Left lung (tissue), 10 donors: ENCODE results near the gene HAX1. TPM values are rescaled to one million over a fixed set of nuclear protein-coding genes. Genes with fewer than 3 reads are reported as not detected.

ENCODE experiments used
- ATAC-seq: fragments of 200-7000 bp; cut with Tn5 transposase; one replicate; pipeline ENCODE4 v1.9.1; 2020; ENCODE audit warnings: moderate library complexity
- DNase-seq, 4 donors: peaks; one replicate each; pipeline ENCODE4 v3.0.0-alpha.2; 2013 to 2020
- H3K27ac ChIP-seq, 2 donors: fragments of 200-600 bp; sonication (generic) in 1 of 2; one replicate each; pipeline versions ENCODE4 v1.5.0 to v1.8.0; 2020 to 2021
- H3K27me3 ChIP-seq, 2 donors: fragments of 200-600 bp; sonication (generic) in 1 of 2; one replicate each; pipeline versions ENCODE4 v1.5.0 to v1.8.0; 2020 to 2021
- H3K36me3 ChIP-seq, 2 donors: fragments of 200-600 bp; sonication (generic) in 1 of 2; one replicate each; pipeline versions ENCODE4 v1.5.0 to v1.8.0; 2020 to 2021
- H3K4me1 ChIP-seq, 2 donors: fragments of 200-600 bp; one replicate each; pipeline ENCODE4 v1.8.0; 2021
- H3K4me3 ChIP-seq, 2 donors: fragments of 200-600 bp; sonication (generic) in 1 of 2; one replicate each; pipeline versions ENCODE4 v1.5.0 to v1.8.0; 2020 to 2021; ENCODE audit warnings: mild to moderate bottlenecking in 1 of 2
- H3K9me3 ChIP-seq, 2 donors: fragments of 200-600 bp; sonication (generic) in 1 of 2; one replicate each; pipeline versions ENCODE4 v1.5.0 to v1.8.0; 2020 to 2021
- intact Hi-C, 2 donors: fragments of 100-400 bp; cut with DNase I; formaldehyde crosslinking; loops; one replicate each; pipeline versions ENCODE4 v1.11.2 to v1.14.2; 2022
- polyA plus RNA-seq, 6 donors: library from polyadenylated mRNA; unstranded; fragments of 120-200 nt; gene quantifications; one replicate each; pipeline ENCODE4 v1.2.1, GENCODE V29; 2013; ENCODE audit not compliant: insufficient read length in 6 of 6
- total RNA-seq, 2 donors: library from RNA; stranded (reverse); fragmentation: NEBNext Ultra II Directional; extraction: Animal tissue kit (Norgen Biotek cat#: 25700); gene quantifications; one replicate each; pipeline ENCODE4 v1.2.1, GENCODE V29; 2021
- TF ChIP-seq, protein P1 (sequence below), 2 donors: fragments of 200-600 bp; sonication (generic) in 1 of 2; IDR thresholded peaks; one replicate each; pipeline versions ENCODE4 v1.5.0 to v1.8.0; 2021; ENCODE audit warnings: antibody characterized with exemption in 2 of 2
- donor health status: DM: no; HTN: yes; CAD: no.
- donor health status: DM: no; HTN: no; CAD: no.

HAX1 gene
- total and polyA plus RNA-seq, 8 donors = 68.6 to 82.6 (median 79.1) TPM

DNA sequence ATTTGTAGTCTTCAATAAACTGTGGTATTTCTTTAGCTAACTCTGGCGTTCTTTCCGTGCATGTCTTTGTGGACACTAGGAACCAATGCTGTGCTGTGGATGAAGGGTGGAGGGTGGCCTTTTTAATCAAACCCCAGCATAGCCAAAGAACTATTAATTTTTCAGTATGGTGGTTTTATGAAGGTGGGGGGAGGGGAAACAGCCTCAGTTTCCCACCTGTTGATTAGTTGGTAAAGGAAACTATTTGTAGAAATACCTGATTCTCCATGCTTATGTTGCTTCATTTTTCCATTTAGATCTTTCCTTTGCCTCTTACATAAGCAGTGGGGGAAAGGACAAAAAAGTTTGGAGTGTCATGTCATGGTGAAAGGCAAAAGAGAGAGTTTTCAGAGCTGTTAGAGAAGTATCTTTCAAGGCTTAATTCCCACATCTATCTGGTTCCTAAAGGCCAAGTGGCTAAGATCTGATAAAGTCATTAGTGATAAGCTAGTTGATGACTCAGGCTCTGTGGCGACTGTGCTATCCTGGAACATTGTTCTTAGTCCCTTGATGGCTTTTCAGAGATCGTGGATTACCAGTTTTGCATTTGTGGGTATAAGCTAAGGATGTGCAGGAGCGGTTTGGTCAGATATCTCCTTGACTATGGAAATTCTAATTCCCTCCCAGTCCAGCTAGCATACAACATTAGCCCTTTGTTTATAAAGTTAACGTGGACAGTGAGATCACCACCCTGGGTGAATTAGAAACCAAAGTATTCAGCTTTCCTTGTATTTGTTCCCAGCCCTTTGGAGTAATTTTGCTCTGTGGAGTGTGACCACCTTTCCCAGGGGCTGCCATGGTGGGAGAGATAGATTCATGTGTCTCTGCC lies 8.7 kb upstream of the HAX1 start:
- intact Hi-C loops = no loop called here
- peaks cover 0 to 4% of the 10 kb centered on the region in 2 donors for H3K4me1 ChIP-seq
- TF ChIP-seq, protein P1, sequence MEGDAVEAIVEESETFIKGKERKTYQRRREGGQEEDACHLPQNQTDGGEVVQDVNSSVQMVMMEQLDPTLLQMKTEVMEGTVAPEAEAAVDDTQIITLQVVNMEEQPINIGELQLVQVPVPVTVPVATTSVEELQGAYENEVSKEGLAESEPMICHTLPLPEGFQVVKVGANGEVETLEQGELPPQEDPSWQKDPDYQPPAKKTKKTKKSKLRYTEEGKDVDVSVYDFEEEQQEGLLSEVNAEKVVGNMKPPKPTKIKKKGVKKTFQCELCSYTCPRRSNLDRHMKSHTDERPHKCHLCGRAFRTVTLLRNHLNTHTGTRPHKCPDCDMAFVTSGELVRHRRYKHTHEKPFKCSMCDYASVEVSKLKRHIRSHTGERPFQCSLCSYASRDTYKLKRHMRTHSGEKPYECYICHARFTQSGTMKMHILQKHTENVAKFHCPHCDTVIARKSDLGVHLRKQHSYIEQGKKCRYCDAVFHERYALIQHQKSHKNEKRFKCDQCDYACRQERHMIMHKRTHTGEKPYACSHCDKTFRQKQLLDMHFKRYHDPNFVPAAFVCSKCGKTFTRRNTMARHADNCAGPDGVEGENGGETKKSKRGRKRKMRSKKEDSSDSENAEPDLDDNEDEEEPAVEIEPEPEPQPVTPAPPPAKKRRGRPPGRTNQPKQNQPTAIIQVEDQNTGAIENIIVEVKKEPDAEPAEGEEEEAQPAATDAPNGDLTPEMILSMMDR (IDR thresholded peaks at IDR 0.05) = no peak
- no peak overlapping the region for H3K4me3 ChIP-seq
- no peaks in the 10 kb centered on the region for H3K9me3 ChIP-seq
- no peak for ATAC-seq
- H3K27ac ChIP-seq = no peak overlapping the region
- no peak for DNase-seq
- no peaks in the 10 kb centered on the region for H3K27me3 ChIP-seq
- H3K36me3 ChIP-seq = peaks cover 6 to 96% of the 10 kb centered on the region in 2 donors

DNA sequence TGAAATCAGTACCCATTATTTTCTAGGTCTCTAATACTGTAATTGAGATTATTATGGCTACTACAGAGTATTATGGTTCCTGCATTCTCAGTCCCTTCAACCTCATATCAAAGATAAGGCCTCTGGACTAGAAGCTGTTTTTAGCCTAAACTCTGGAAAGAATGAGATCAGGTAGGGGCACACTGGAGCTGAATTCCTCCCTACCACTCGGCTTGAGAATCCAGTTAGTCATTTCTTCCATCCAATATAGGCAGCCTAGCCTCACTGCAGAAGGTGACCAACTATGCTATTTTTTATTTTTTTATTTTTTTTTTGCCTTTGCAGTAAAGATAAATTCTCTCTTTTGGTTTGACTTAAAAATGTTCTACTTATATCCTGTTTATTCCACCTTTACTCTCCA lies 8.0 kb upstream of the HAX1 start:
- no peaks in the 10 kb centered on the region for H3K9me3 ChIP-seq
- no peak for ATAC-seq
- peaks cover 0 to 4% of the 10 kb centered on the region in 2 donors for H3K4me1 ChIP-seq
- H3K27me3 ChIP-seq = no peaks in the 10 kb centered on the region
- TF ChIP-seq, protein P1 (IDR thresholded peaks at IDR 0.05) = no peak
- H3K36me3 ChIP-seq = peaks cover 6 to 96% of the 10 kb centered on the region in 2 donors
- no peak overlapping the region for H3K27ac ChIP-seq
- no peak overlapping the region for H3K4me3 ChIP-seq
- intact Hi-C loops = no loop called here
- DNase-seq = no peak

DNA sequence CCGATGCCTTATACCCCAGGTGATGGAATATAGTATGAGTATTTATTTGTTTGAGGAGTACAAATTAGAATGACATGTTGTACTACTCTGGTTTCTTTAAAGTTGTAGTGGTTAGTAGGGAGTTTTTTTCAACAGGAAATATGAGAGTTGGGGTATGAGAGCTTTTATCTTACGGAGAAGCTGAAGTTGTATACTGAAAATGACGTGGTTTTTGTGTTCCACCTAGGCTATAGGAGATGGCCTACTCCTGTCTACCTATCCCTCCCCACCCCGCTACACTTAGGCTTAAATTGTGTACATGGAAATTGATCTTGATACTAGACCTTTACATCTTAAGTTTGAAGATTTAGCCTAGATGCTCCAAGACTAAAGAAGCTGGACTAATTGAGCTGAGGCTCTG lies 6.8 kb upstream of the HAX1 start:
- intact Hi-C loops = no loop called here
- H3K9me3 ChIP-seq = no peaks in the 10 kb centered on the region
- H3K4me1 ChIP-seq = peaks cover 0 to 4% of the 10 kb centered on the region in 2 donors
- TF ChIP-seq, protein P1 (IDR thresholded peaks at IDR 0.05) = no peak
- ATAC-seq (no peak), DNase-seq (no peak)
- no peak overlapping the region for H3K4me3 ChIP-seq
- H3K27me3 ChIP-seq = no peaks in the 10 kb centered on the region
- H3K36me3 ChIP-seq = peaks cover 6 to 96% of the 10 kb centered on the region in 2 donors
- H3K27ac ChIP-seq = no peak overlapping the region

DNA sequence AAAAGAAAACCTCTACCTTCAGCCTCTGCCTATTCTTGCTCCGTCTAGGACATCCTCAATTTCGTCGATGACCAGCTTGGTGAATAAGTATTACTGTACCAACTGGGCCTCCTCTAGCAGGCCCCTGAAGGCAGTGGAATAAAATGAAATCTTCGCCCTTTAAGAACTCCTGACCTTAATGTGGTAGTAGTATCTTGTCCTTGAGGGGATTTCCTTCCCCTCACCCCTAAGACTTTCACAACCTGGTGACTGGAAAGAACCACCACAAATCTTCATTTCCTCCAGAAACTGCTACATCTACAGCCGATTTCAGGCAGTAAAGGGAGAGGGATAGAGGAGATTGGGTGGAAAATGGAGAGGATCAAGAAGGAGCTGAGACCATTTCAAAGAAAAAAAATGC lies 1.6 kb upstream of the HAX1 start:
- no peak for DNase-seq
- H3K36me3 ChIP-seq = peaks cover 4 to 67% of the 10 kb centered on the region in 2 donors
- H3K4me1 ChIP-seq = peaks cover 3 to 25% of the 10 kb centered on the region in 2 donors
- intact Hi-C loops = no loop called here
- no peak overlapping the region for H3K4me3 ChIP-seq
- H3K9me3 ChIP-seq = no peaks in the 10 kb centered on the region
- no peak for ATAC-seq
- H3K27me3 ChIP-seq = no peaks in the 10 kb centered on the region
- TF ChIP-seq, protein P1 (IDR thresholded peaks at IDR 0.05) = no peak
- no peak overlapping the region for H3K27ac ChIP-seq

DNA sequence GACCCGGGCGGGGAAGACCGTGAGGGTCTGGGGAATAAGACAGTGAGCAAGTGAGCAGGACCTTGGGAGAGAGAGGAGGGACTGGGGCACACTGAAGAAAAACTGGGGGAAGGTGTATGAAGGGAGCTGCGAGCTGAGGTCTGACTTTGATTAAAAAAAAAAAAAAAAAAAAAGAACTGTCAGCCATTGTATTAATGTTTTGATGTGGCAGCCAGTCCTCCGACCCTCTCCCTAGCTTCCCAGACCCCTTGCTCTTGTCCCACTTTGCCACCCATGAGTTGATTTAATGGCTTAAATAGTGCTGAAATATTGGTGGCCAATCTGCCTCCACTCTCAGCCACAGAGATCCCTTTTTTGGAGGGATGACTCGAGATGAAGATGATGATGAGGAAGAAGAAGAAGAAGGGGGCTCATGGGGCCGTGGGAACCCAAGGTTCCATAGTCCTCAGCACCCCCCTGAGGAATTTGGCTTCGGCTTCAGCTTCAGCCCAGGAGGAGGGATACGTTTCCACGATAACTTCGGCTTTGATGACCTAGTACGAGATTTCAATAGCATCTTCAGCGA lies 652 bp downstream of the HAX1 start:
- H3K27ac ChIP-seq = peak overlapping the region; percentile 84 to 92
- intact Hi-C loops = no loop called here
- no peaks in the 10 kb centered on the region for H3K9me3 ChIP-seq
- H3K4me3 ChIP-seq = peak overlapping the region; percentile 66 to 82
- DNase-seq = no peak
- ATAC-seq = no peak
- peaks cover 4 to 56% of the 10 kb centered on the region in 2 donors for H3K36me3 ChIP-seq
- no peaks in the 10 kb centered on the region for H3K27me3 ChIP-seq
- TF ChIP-seq, protein P1 (IDR thresholded peaks at IDR 0.05) = no peak
- peaks cover 3 to 25% of the 10 kb centered on the region in 2 donors for H3K4me1 ChIP-seq
